ENCODE data around the gene IRX4. TPM values are rescaled to one million over a fixed set of nuclear protein-coding genes. Genes with fewer than 3 reads are reported as not detected.

The IRX4 gene
- total RNA-seq, 2 experiments from 2014 or later, result not detected

- Mint-ChIP-seq H3K9me3 (no peaks in the 10 kb centered on the region), H3K4me3 (no peak overlapping the region), H3K36me3 (ENCODE audit: low read depth) (no peaks in the 10 kb centered on the region), H3K4me1 (ENCODE audit: low read depth) (no peaks in the 10 kb centered on the region), H3K27me3 (ENCODE audit: low read depth) (peaks cover 23% of the 10 kb centered on the region), H3K27ac (no peak overlapping the region)
- DNase-seq, result no peak
- intact Hi-C loops (cut with micrococcal nuclease), result no loop called here
- CTCF ChIA-PET, result no interaction called here
Observed at GRCh38 chr5:1840071-1840547, 42.6 kb downstream of the IRX4 start.

- intact Hi-C loops (cut with micrococcal nuclease), result no loop called here
- Mint-ChIP-seq H3K4me3 (no peak overlapping the region), H3K4me1 (ENCODE audit: low read depth) (no peaks in the 10 kb centered on the region), H3K27me3 (ENCODE audit: low read depth) (peaks cover 23% of the 10 kb centered on the region), H3K27ac (no peak overlapping the region), H3K36me3 (ENCODE audit: low read depth) (no peaks in the 10 kb centered on the region), H3K9me3 (no peaks in the 10 kb centered on the region)
- no peak for DNase-seq
- CTCF ChIA-PET, result no interaction called here
Observed at GRCh38 chr5:1838013-1838412, 44.7 kb downstream of the IRX4 start.

- no peaks in the 10 kb centered on the region for H3K9me3 Mint-ChIP-seq
- CTCF ChIA-PET, result no interaction called here
- H3K36me3 Mint-ChIP-seq (ENCODE audit: low read depth), result no peaks in the 10 kb centered on the region
- no peak overlapping the region for H3K4me3 Mint-ChIP-seq
- no peak for DNase-seq
- no peak overlapping the region for H3K27ac Mint-ChIP-seq
- intact Hi-C loops (cut with micrococcal nuclease), result no loop called here
- no peaks in the 10 kb centered on the region for H3K4me1 Mint-ChIP-seq (ENCODE audit: low read depth)
- peaks cover 19% of the 10 kb centered on the region for H3K27me3 Mint-ChIP-seq (ENCODE audit: low read depth)
Observed at GRCh38 chr5:1836891-1837880, 45.5 kb downstream of the IRX4 start.

GRCh38 chr5:1836176-1836890 is 46.4 kb downstream of the IRX4 start:
- no peaks in the 10 kb centered on the region for H3K36me3 Mint-ChIP-seq (ENCODE audit: low read depth)
- no peak overlapping the region for H3K4me3 Mint-ChIP-seq
- no peak for DNase-seq
- H3K4me1 Mint-ChIP-seq (ENCODE audit: low read depth), result no peaks in the 10 kb centered on the region
- H3K27me3 Mint-ChIP-seq (ENCODE audit: low read depth), result peaks cover 14% of the 10 kb centered on the region
- H3K9me3 Mint-ChIP-seq, result no peaks in the 10 kb centered on the region
- intact Hi-C loops (cut with micrococcal nuclease), result no loop called here
- CTCF ChIA-PET, result no interaction called here
- H3K27ac Mint-ChIP-seq, result no peak overlapping the region

- no peak for DNase-seq
- Mint-ChIP-seq H3K9me3 (no peaks in the 10 kb centered on the region), H3K4me3 (no peak overlapping the region), H3K27me3 (ENCODE audit: low read depth) (peaks cover 10% of the 10 kb centered on the region), H3K36me3 (ENCODE audit: low read depth) (no peaks in the 10 kb centered on the region), H3K4me1 (ENCODE audit: low read depth) (no peaks in the 10 kb centered on the region), H3K27ac (no peak overlapping the region)
- intact Hi-C loops (cut with micrococcal nuclease), result no loop called here
- CTCF ChIA-PET, result no interaction called here
Observed at GRCh38 chr5:1835431-1835830, 47.3 kb downstream of the IRX4 start.

GRCh38 chr5:1834721-1835429 is 47.9 kb downstream of the IRX4 start:
- Mint-ChIP-seq H3K4me1 (ENCODE audit: low read depth) (no peaks in the 10 kb centered on the region), H3K27ac (no peak overlapping the region)
- intact Hi-C loops (cut with micrococcal nuclease), result no loop called here

GRCh38 chr5:1834022-1834551 is 48.6 kb downstream of the IRX4 start:
- DNase-seq, result no peak
- CTCF ChIA-PET, result no interaction called here
- Mint-ChIP-seq H3K4me1 (ENCODE audit: low read depth) (no peaks in the 10 kb centered on the region), H3K36me3 (ENCODE audit: low read depth) (peaks cover 4% of the 10 kb centered on the region), H3K4me3 (no peak overlapping the region), H3K27ac (no peak overlapping the region), H3K27me3 (ENCODE audit: low read depth) (peaks cover 1% of the 10 kb centered on the region), H3K9me3 (no peaks in the 10 kb centered on the region)
- intact Hi-C loops (cut with micrococcal nuclease), result no loop called here

More at GRCh38 chr5:1834721-1835429, 47.9 kb downstream of the IRX4 start:
- CTCF ChIA-PET, result no interaction called here
- Mint-ChIP-seq H3K9me3 (no peaks in the 10 kb centered on the region), H3K4me3 (no peak overlapping the region), H3K27me3 (ENCODE audit: low read depth) (peaks cover 9% of the 10 kb centered on the region), H3K36me3 (ENCODE audit: low read depth) (peaks cover 4% of the 10 kb centered on the region)
- no peak for DNase-seq

GRCh38 chr5:1833264-1834021 is 49.3 kb downstream of the IRX4 start:
- CTCF ChIA-PET, result no interaction called here
- H3K4me3 Mint-ChIP-seq, result no peak overlapping the region
- H3K4me1 Mint-ChIP-seq (ENCODE audit: low read depth), result no peaks in the 10 kb centered on the region
- H3K27ac Mint-ChIP-seq, result no peak overlapping the region
- no peaks in the 10 kb centered on the region for H3K27me3 Mint-ChIP-seq (ENCODE audit: low read depth)
- H3K36me3 Mint-ChIP-seq (ENCODE audit: low read depth), result peaks cover 4% of the 10 kb centered on the region
- H3K9me3 Mint-ChIP-seq, result no peaks in the 10 kb centered on the region
- no peak for DNase-seq
- intact Hi-C loops (cut with micrococcal nuclease), result no loop called here

GRCh38 chr5:1832511-1833250 is 50.0 kb downstream of the IRX4 start:
- no peak for DNase-seq
- Mint-ChIP-seq H3K4me1 (ENCODE audit: low read depth) (no peaks in the 10 kb centered on the region), H3K9me3 (no peaks in the 10 kb centered on the region), H3K27me3 (ENCODE audit: low read depth) (no peaks in the 10 kb centered on the region), H3K36me3 (ENCODE audit: low read depth) (peaks cover 4% of the 10 kb centered on the region), H3K27ac (no peak overlapping the region), H3K4me3 (no peak overlapping the region)
- intact Hi-C loops (cut with micrococcal nuclease), result no loop called here
- CTCF ChIA-PET, result no interaction called here

- Mint-ChIP-seq H3K36me3 (ENCODE audit: low read depth) (peaks cover 8% of the 10 kb centered on the region), H3K27me3 (ENCODE audit: low read depth) (no peaks in the 10 kb centered on the region), H3K27ac (no peak overlapping the region), H3K4me1 (ENCODE audit: low read depth) (no peaks in the 10 kb centered on the region), H3K9me3 (no peaks in the 10 kb centered on the region), H3K4me3 (no peak overlapping the region)
- intact Hi-C loops (cut with micrococcal nuclease), result no loop called here
- DNase-seq, result no peak
- CTCF ChIA-PET, result no interaction called here
Observed at GRCh38 chr5:1831677-1832313, 50.9 kb downstream of the IRX4 start.

GRCh38 chr5:1831257-1831656 is 51.5 kb downstream of the IRX4 start:
- H3K27ac Mint-ChIP-seq, result no peak overlapping the region
- peaks cover 8% of the 10 kb centered on the region for H3K36me3 Mint-ChIP-seq (ENCODE audit: low read depth)
- H3K4me3 Mint-ChIP-seq, result no peak overlapping the region
- DNase-seq, result no peak
- no peaks in the 10 kb centered on the region for H3K27me3 Mint-ChIP-seq (ENCODE audit: low read depth)
- CTCF ChIA-PET, result no interaction called here
- intact Hi-C loops (cut with micrococcal nuclease), result no loop called here
- no peaks in the 10 kb centered on the region for H3K9me3 Mint-ChIP-seq
- H3K4me1 Mint-ChIP-seq (ENCODE audit: low read depth), result no peaks in the 10 kb centered on the region

Measured in activated naive CD4-positive, alpha-beta T cell treated with anti-CD3 and anti-CD28 coated beads for 36 hours (primary cell).